HEK293T (cell line): ENCODE measurements around the gene HOXC9.
A peak's percentile ranks its signal among the peaks of the same experiment; 100 is the strongest.

ENCODE experiments used
- CTCF ChIA-PET: fragments of 350-600 bp; formaldehyde crosslinking; extraction: SDS; loops from one replicate; lab custom pipeline; 2021; ENCODE audit warnings: antibody characterized with exemption, inconsistent platforms; lab: Yijun Ruan, JAX
- POLR2A ChIA-PET: fragments of 350-600 bp; formaldehyde crosslinking; extraction: SDS; loops from one replicate; lab custom pipeline; 2020; ENCODE audit warnings: antibody characterized with exemption, inconsistent platforms; lab: Yijun Ruan, JAX
- DNase-seq: peaks from one replicate; pipeline ENCODE4 v3.0.0; 2012; ENCODE audit warnings: mixed read lengths; ENCODE audit errors: extremely low spot score
- ARNT ChIP-seq: fragments of 450-650 bp; IDR thresholded peaks from 2 replicates; pipeline ENCODE4 v1.6.1; 2017; ENCODE audit warnings: mild to moderate bottlenecking
- BHLHE40 ChIP-seq: fragments of 450-650 bp; IDR thresholded peaks from 2 replicates; pipeline ENCODE4 v1.6.1; 2016; ENCODE audit warnings: mild to moderate bottlenecking, moderate library complexity, borderline replicate concordance
- CTBP1 ChIP-seq: fragments of 450-650 bp; IDR thresholded peaks from 2 replicates; pipeline ENCODE4 v1.6.1; 2016; ENCODE audit warnings: borderline replicate concordance
- ELF4 ChIP-seq: fragments of 450-650 bp; IDR thresholded peaks from 2 replicates; pipeline ENCODE4 v1.6.1; 2017; ENCODE audit warnings: antibody characterized with exemption
- FOXA1 ChIP-seq: fragments of 450-650 bp; IDR thresholded peaks from 2 replicates; pipeline ENCODE4 v1.6.1; 2016; ENCODE audit warnings: mild to moderate bottlenecking
- FOXK2 ChIP-seq: fragments of 450-650 bp; IDR thresholded peaks from 2 replicates; pipeline ENCODE4 v1.6.1; 2016; ENCODE audit warnings: mild to moderate bottlenecking
- FOXM1 ChIP-seq: fragments of 450-650 bp; IDR thresholded peaks from 2 replicates; pipeline ENCODE4 v1.6.1; 2017; ENCODE audit warnings: mild to moderate bottlenecking, borderline replicate concordance
- HDGF ChIP-seq: fragments of 450-650 bp; IDR thresholded peaks from 2 replicates; pipeline ENCODE4 v1.6.1; 2017; ENCODE audit warnings: antibody characterized with exemption, borderline replicate concordance
- L3MBTL2 ChIP-seq: fragments of 450-650 bp; conservative IDR thresholded peaks from 2 replicates; pipeline ENCODE4 v1.6.1; 2016; ENCODE audit warnings: mild to moderate bottlenecking
- LEF1 ChIP-seq: fragments of 450-650 bp; IDR thresholded peaks from 2 replicates; pipeline ENCODE4 v1.6.1; 2017; ENCODE audit warnings: mild to moderate bottlenecking, borderline replicate concordance
- NFRKB ChIP-seq: fragments of 450-650 bp; IDR thresholded peaks from 2 replicates; pipeline ENCODE4 v1.6.1; 2016; ENCODE audit warnings: mild to moderate bottlenecking, moderate library complexity
- PKNOX1 ChIP-seq: fragments of 450-650 bp; IDR thresholded peaks from 2 replicates; pipeline ENCODE4 v1.6.1; 2016
- SP1 ChIP-seq: fragments of 450-650 bp; IDR thresholded peaks from 2 replicates; pipeline ENCODE4 v1.6.1; 2017
- SUZ12 ChIP-seq: fragments of 450-650 bp; IDR thresholded peaks from 2 replicates; pipeline ENCODE4 v1.6.1; 2016; ENCODE audit warnings: mild to moderate bottlenecking
- TARDBP ChIP-seq: fragments of 450-650 bp; IDR thresholded peaks from 2 replicates; pipeline ENCODE4 v1.6.1; 2016
- ZNF384 ChIP-seq: fragments of 450-650 bp; IDR thresholded peaks from 2 replicates; pipeline ENCODE4 v1.6.1; 2016

HOXC9 gene

DNA sequence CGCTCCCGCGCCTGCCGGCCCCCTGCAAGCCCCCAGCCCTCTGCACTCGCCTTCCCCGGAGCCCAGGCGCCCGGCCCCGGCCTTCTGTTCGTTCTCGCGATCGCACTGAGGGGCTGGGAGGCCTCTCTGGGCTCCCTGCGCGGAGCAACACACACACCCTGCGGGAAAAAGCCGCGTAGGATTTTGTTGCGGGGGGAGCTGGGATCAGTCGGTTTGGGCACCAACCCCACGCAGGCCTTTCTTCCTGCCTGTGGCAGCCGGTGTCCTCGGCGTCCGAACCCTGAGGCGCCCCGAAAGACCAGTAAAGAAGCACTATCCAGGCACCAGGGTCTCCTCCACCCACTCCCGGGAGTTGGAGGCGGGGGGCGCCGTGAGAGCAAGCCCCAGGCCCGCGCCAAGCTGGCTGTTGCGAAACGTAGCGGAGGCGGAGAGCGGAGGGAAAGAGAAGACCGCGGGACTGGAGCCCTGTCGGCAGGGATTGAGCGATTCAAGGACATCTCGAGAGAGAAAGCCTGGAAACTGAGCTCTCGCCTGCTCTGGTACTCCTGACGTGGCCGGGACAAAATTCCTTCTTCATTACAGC, 31.0 kb downstream of the HOXC9 start:
- CTCF ChIA-PET: interaction anchor here (0.6 to 2.7 kb wide), 10 partner anchors 8 to 170 kb away, joined by 3 to 26 read pairs (median 5); partner anchors contain the start of gene HOXC10
- POLR2A ChIA-PET: interaction anchor here (1.4 kb wide), 1 partner anchor 23 kb away, joined by 5 read pairs; the partner anchor contains the start of gene HOXC4
- TF ChIP-seq ELF4 (no peak), LEF1 (no peak), BHLHE40 (no peak)
- DNase-seq: no peak

DNA sequence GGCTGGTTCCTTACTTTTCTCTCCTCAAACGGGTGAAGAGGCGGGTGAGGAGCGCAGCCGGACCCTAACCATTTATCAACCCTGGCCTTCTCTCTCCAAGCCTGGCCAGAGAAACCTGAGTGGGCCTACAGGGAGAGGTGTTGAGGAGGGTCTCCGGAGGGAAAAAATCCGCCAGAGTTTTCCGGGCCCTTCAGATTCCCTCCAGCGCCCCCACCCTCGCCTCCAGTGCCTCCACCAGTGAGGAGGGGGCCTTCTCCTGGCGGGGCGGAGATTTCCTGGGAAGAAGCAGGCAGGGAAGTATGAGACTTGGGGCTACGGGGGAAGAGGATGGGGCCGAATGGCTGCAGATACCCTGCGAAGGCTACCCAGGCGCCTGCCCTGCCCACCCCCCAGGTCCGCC, 31.5 kb downstream of the HOXC9 start:
- POLR2A ChIA-PET: interaction anchor here (0.9 to 1.4 kb wide), 2 partner anchors 23 to 25 kb away, joined by 3 to 5 read pairs; partner anchors contain the start of gene HOXC4
- DNase-seq: no peak
- CTCF ChIA-PET: interaction anchor here (0.6 to 2.7 kb wide), 16 partner anchors 8 to 170 kb away, joined by 3 to 26 read pairs (median 5); partner anchors contain the start of genes HOXC10 and HOXC9
- TF ChIP-seq ZNF384 (no peak), TARDBP (no peak), LEF1 (no peak), FOXK2 (no peak), PKNOX1 (no peak), BHLHE40 (no peak), SP1 (no peak), FOXM1 (no peak), NFRKB (no peak), CTBP1 (no peak), ELF4 (no peak), FOXA1 (no peak), ARNT (no peak), HDGF (no peak), L3MBTL2 (no peak), SUZ12 (no peak)

DNA sequence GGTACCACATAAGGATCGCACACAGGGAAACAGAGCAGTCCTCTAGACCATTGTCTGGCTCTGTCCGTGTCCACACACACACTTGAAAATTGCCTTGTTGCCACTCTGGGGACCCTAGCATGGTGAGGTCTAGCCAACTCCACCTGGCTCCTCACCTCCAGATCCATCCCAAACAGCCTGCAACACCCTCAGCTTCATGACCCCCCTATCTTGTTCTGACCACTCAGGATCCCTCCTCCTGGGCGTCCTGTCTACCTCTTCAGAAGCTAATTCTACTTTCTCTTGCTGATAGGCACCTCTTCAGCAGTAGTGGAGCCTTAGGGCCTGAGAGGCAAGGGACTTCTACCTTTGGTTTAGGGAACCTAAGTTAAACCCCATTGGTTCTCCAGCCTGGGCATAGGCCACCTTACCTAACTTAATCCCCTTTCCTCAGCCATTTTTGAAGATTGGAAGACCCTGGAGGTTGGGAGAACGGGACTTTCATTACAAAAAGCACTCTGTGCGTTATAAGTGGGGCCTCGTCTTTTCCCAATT, 32.2 kb downstream of the HOXC9 start:
- ChIA-PET CTCF (interaction anchor here (0.6 to 2.7 kb wide), 22 partner anchors 11 to 226 kb away, joined by 3 to 26 read pairs (median 5); partner anchors contain the start of genes HOXC10, HOXC8 and HOXC9), POLR2A (interaction anchor here (0.9 to 1.8 kb wide), 8 partner anchors 15 to 157 kb away, joined by 3 to 8 read pairs (median 4); partner anchors contain the start of genes HOXC4, HOXC8 and SMUG1)
- no peak for TF ChIP-seq CTBP1
- TF ChIP-seq ARNT: no peak
- TF ChIP-seq NFRKB: no peak
- no peak for TF ChIP-seq FOXM1
- no peak for TF ChIP-seq BHLHE40
- TF ChIP-seq PKNOX1: no peak
- TF ChIP-seq FOXA1: no peak
- no peak for TF ChIP-seq SUZ12
- no peak for TF ChIP-seq ELF4
- no peak for TF ChIP-seq SP1
- no peak for TF ChIP-seq ZNF384
- no peak for TF ChIP-seq L3MBTL2
- no peak for TF ChIP-seq TARDBP
- no peak for TF ChIP-seq LEF1
- no peak for TF ChIP-seq HDGF
- TF ChIP-seq FOXK2: no peak
- DNase-seq: no peak

DNA sequence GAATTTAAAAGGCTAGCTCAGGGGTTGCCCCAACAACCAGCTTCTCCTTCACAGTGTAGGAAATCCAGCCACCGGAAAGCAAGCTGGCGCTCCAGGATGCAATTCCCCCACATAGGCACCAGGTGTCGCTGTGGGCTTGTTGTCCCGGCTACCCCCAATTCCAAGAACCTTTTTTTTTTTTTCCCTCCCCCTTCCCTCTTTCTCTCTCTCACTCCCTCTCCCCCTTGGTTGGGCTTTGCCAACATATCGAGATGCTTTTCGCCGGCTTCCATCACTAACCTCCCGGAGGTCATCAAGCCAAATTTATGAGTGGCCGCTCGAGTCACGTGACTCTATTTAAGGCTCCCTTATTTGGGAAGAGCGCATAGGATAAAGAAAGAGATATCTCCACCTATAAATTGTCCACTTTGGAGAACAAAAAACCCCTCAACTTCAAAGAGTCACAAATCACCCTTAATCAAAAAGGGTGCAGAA, 32.7 kb downstream of the HOXC9 start, which contains the start of gene HOXC5:
Gene HOXC5 (plus strand): TSS at position 424 of the 474 bp plus-strand sequence. CDS start 73 bp downstream, outside the sequence.
- ChIA-PET CTCF (interaction anchor here (0.6 to 2.7 kb wide), 27 partner anchors 11 to 335 kb away, joined by 3 to 26 read pairs (median 5); partner anchors contain the start of genes HOXC10, HOXC8, HOXC9 and SMUG1), POLR2A (interaction anchor here (0.7 to 1.8 kb wide), 12 partner anchors 16 to 175 kb away, joined by 3 to 8 read pairs (median 4); partner anchors contain the start of genes HOXC4, HOXC8 and SMUG1)
- TF ChIP-seq PKNOX1 (peak; percentile 79), CTBP1 (peak; percentile 71), NFRKB (no peak), FOXK2 (no peak), TARDBP (no peak), SP1 (no peak), FOXM1 (no peak), ZNF384 (peak; percentile 100), SUZ12 (no peak), HDGF (no peak), LEF1 (no peak), FOXA1 (no peak), ELF4 (no peak), L3MBTL2 (no peak), ARNT (no peak)
- peak; percentile 68 for DNase-seq

DNA sequence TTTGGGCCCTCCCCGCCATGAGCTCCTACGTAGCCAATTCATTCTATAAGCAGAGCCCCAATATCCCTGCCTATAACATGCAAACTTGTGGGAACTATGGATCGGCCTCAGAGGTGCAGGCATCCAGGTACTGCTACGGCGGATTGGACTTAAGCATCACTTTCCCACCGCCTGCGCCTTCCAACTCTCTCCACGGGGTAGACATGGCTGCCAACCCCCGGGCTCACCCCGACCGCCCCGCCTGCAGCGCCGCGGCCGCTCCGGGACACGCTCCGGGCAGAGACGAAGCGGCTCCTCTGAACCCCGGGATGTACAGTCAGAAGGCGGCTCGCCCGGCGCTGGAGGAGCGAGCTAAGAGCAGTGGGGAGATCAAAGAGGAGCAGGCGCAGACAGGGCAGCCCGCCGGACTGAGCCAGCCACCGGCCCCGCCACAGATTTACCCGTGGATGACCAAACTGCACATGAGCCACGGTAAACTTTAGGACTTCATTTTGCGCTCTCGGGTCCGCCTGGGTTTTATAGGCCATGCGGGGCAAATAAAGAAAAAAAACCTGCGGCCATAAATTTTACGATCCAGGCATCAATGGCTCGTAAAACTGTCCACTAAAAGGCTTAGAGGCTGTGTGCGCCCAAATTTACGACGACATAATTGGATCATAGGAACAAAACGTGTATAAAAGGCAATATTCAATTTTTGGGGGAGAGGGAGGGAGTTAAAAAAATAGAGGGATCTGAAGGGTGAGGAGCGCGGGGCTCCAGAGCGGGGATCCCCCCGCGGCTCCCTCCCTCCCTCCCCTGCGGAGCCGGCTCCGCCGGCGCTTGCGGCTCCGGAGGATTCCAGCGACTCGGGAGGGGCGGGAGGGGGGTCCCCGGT, 33.4 kb downstream of the HOXC9 start:
- TF ChIP-seq ZNF384 (peak; percentile 98), BHLHE40 (no peak; the same call in 1 of the 2 replicates), SUZ12 (no peak), ARNT (peak; percentile 96), PKNOX1 (peak; percentile 96), TARDBP (no peak; the same call in 1 of the 2 replicates), FOXA1 (no peak), FOXK2 (no peak), ELF4 (no peak), NFRKB (no peak), FOXM1 (peak; percentile 90; the same call in 1 of the 2 replicates), SP1 (no peak), CTBP1 (peak; percentile 100), L3MBTL2 (peak; percentile 70), LEF1 (peak; percentile 96), HDGF (no peak)
- ChIA-PET POLR2A (interaction anchor here (0.7 to 2.1 kb wide), 12 partner anchors 16 to 175 kb away, joined by 3 to 8 read pairs (median 4); partner anchors contain the start of genes HOXC4, HOXC8 and SMUG1), CTCF (interaction anchor here (0.7 to 2.7 kb wide), 18 partner anchors 12 to 335 kb away, joined by 3 to 26 read pairs (median 5); partner anchors contain the start of genes HOXC10, HOXC8 and SMUG1)
- peak; percentile 61 for DNase-seq
